NB4 (cell line): ENCODE results near the gene TRIM71.

ENCODE experiments used
- DNase-seq: peaks from one replicate; pipeline ENCODE4 v3.0.0; 2010; ENCODE audit warnings: low read depth
- H3K4me3 ChIP-seq: one replicate; pipeline ENCODE4 v1.5.1; 2011; ENCODE audit warnings: mild to moderate bottlenecking, low read depth, low read length, moderate library complexity
- CTCF ChIP-seq: IDR thresholded peaks from one replicate; pipeline ENCODE4 v1.5.1; 2012; ENCODE audit warnings: low read depth, low read length
- MAX ChIP-seq: IDR thresholded peaks from 2 replicates; pipeline ENCODE4 v1.6.1; 2011; ENCODE audit warnings: low read depth, low read length
- MYC ChIP-seq: IDR thresholded peaks from 2 replicates; pipeline ENCODE4 v1.6.1; 2011; ENCODE audit warnings: low read depth, low read length
- POLR2A ChIP-seq: IDR thresholded peaks from 2 replicates; pipeline ENCODE4 v1.6.1; 2011; ENCODE audit warnings: mild to moderate bottlenecking; ENCODE audit not compliant: insufficient read length; ENCODE audit errors: extremely low read depth

The TRIM71 gene

GRCh38 chr3:32890420-32891276, 72.9 kb downstream of the TRIM71 start:
- no peak for DNase-seq
- no peak overlapping the region for H3K4me3 ChIP-seq
- TF ChIP-seq CTCF (no peak), MAX (no peak), POLR2A (no peak), MYC (no peak)

- H3K4me3 ChIP-seq: no peak overlapping the region
- no peak for DNase-seq
- no peak for TF ChIP-seq MAX
These were observed 73.6 kb downstream of the TRIM71 start for GRCh38 chr3:32891365-32891764.

- no peak for DNase-seq
- no peak for TF ChIP-seq CTCF
- no peak for TF ChIP-seq MYC
- TF ChIP-seq POLR2A: no peak
- TF ChIP-seq MAX: no peak
- H3K4me3 ChIP-seq: no peak overlapping the region
These were observed 75.1 kb downstream of the TRIM71 start for GRCh38 chr3:32892625-32893598.

- TF ChIP-seq MYC (no peak), MAX (no peak), CTCF (no peak), POLR2A (no peak)
- H3K4me3 ChIP-seq: no peak overlapping the region
- DNase-seq: no peak
These were observed 77.2 kb downstream of the TRIM71 start for GRCh38 chr3:32894977-32895376.

GRCh38 chr3:32895701-32896100, 77.9 kb downstream of the TRIM71 start:
- TF ChIP-seq MAX (no peak), CTCF (no peak), POLR2A (no peak)
- no peak overlapping the region for H3K4me3 ChIP-seq
- no peak for DNase-seq

GRCh38 chr3:32896143-32896542, 78.3 kb downstream of the TRIM71 start:
- no peak for DNase-seq
- TF ChIP-seq MYC (no peak), POLR2A (no peak), MAX (no peak), CTCF (no peak)
- H3K4me3 ChIP-seq: no peak overlapping the region
